CD14-positive monocyte (primary cell): ENCODE data around the gene UCP2. TPM values are rescaled to one million over a fixed set of nuclear protein-coding genes. Genes with fewer than 3 reads are reported as not detected.
A peak's percentile ranks its signal among the peaks of the same experiment; 100 is the strongest.

Experiments used
- DNase-seq, 3 donors: peaks; one replicate each; pipeline ENCODE4 v3.0.0-alpha.2; 2011 to 2022
- H2AFZ ChIP-seq: 2 replicates; pipeline ENCODE4 v1.6.0; 2012; ENCODE audit warnings: mild to moderate bottlenecking, low read depth, low read length, inconsistent platforms; ENCODE audit not compliant: insufficient read depth, poor library complexity, severe bottlenecking
- H3K27ac ChIP-seq, 2 donors: 1 replicate in 1 of 2; 2 replicates in 1 of 2; pipeline ENCODE4 v1.5.1; 2012 to 2013; ENCODE audit warnings: low read length in 2 of 2, control low read depth in 1 of 2, inconsistent platforms in 1 of 2, low read depth in 1 of 2, mild to moderate bottlenecking in 1 of 2
- H3K27me3 ChIP-seq, 2 donors: one replicate each; pipeline versions ENCODE4 v1.6.0 to v1.6.1; 2011 to 2013; ENCODE audit warnings: low read length in 2 of 2; ENCODE audit not compliant: control insufficient read depth in 2 of 2, insufficient read depth in 2 of 2
- H3K36me3 ChIP-seq, 2 donors: replicated peaks in 1 of 2; 1 replicate in 1 of 2; 2 replicates in 1 of 2; pipeline versions ENCODE4 v1.5.1 to v1.6.1; 2012 to 2013; ENCODE audit warnings: low read length in 2 of 2, control low read depth in 1 of 2, inconsistent platforms in 1 of 2, mild to moderate bottlenecking in 1 of 2; ENCODE audit not compliant: insufficient read depth in 2 of 2, control insufficient read depth in 1 of 2
- H3K4me1 ChIP-seq, 2 donors: 1 replicate in 1 of 2; 2 replicates in 1 of 2; pipeline versions ENCODE4 v1.5.1 to v1.6.1; 2012 to 2013; ENCODE audit warnings: low read length in 2 of 2, control low read depth in 1 of 2, inconsistent platforms in 1 of 2, mild to moderate bottlenecking in 1 of 2, moderate library complexity in 1 of 2; ENCODE audit not compliant: insufficient read depth in 2 of 2, control insufficient read depth in 1 of 2
- H3K4me2 ChIP-seq: replicated peaks from 2 replicates; pipeline ENCODE3; 2012; ENCODE audit warnings: low read length, moderate library complexity, mild to moderate bottlenecking; ENCODE audit not compliant: poor library complexity, severe bottlenecking; ENCODE audit errors: extremely low read depth
- H3K4me3 ChIP-seq, 3 experiments: fragments of 200-600 bp in 1 of 3; sonication (generic) in 1 of 3; replicated peaks in 1 of 3; 1 replicate in 2 of 3; 2 replicates in 1 of 3; pipeline ENCODE4 v1.5.1; 2011 to 2013; ENCODE audit warnings: low read length in 3 of 3, mild to moderate bottlenecking in 3 of 3, control low read depth in 2 of 3, low read depth in 2 of 3, inconsistent platforms in 1 of 3, moderate library complexity in 1 of 3
- H3K79me2 ChIP-seq: 2 replicates; pipeline ENCODE4 v1.6.0; 2012; ENCODE audit warnings: mild to moderate bottlenecking, control low read depth, inconsistent platforms, low read length, moderate library complexity; ENCODE audit not compliant: insufficient read depth
- H3K9ac ChIP-seq: 2 replicates; pipeline ENCODE4 v1.6.0; 2017; ENCODE audit warnings: low read length, mild to moderate bottlenecking; ENCODE audit not compliant: insufficient read depth, poor library complexity, severe bottlenecking
- H3K9me3 ChIP-seq, 2 donors: replicated peaks in 1 of 2; 1 replicate in 1 of 2; 2 replicates in 1 of 2; pipeline versions ENCODE4 v1.5.1 to v1.6.1; 2012 to 2013; ENCODE audit warnings: low read length in 2 of 2, control low read depth in 1 of 2; ENCODE audit not compliant: control insufficient read depth in 1 of 2, insufficient read depth in 1 of 2
- H4K20me1 ChIP-seq: 2 replicates; pipeline ENCODE4 v1.6.0; 2012; ENCODE audit warnings: mild to moderate bottlenecking, low read length, control low read depth, moderate library complexity; ENCODE audit not compliant: insufficient read depth
- H3K27ac Mint-ChIP-seq, 7 donors: one replicate each; pipeline ENCODE4 v1.8.0; 2020; ENCODE audit warnings: mild to moderate bottlenecking in 7 of 7, mixed read lengths in 7 of 7, moderate library complexity in 6 of 7, inconsistent platforms in 2 of 7
- H3K27me3 Mint-ChIP-seq, 3 donors: one replicate each; pipeline ENCODE4 v1.8.0; 2021 to 2022; ENCODE audit warnings: low read depth in 3 of 3, mild to moderate bottlenecking in 3 of 3, mixed read lengths in 3 of 3, moderate library complexity in 3 of 3, inconsistent platforms in 1 of 3
- H3K36me3 Mint-ChIP-seq, 2 donors: one replicate each; pipeline ENCODE4 v1.8.0; 2020; ENCODE audit warnings: mixed read lengths in 2 of 2, inconsistent platforms in 1 of 2, mild to moderate bottlenecking in 1 of 2
- H3K4me1 Mint-ChIP-seq: one replicate; pipeline ENCODE4 v1.8.0; 2020; ENCODE audit warnings: mild to moderate bottlenecking, mixed read lengths
- H3K4me3 Mint-ChIP-seq, 2 donors: one replicate each; pipeline ENCODE4 v1.8.0; 2020; ENCODE audit warnings: mild to moderate bottlenecking in 2 of 2, mixed read lengths in 2 of 2, moderate library complexity in 1 of 2
- H3K9me3 Mint-ChIP-seq, 7 donors: one replicate each; pipeline ENCODE4 v1.8.0; 2020 to 2022; ENCODE audit warnings: mixed read lengths in 7 of 7, mild to moderate bottlenecking in 6 of 7, moderate library complexity in 6 of 7, inconsistent platforms in 2 of 7
- WGBS: methylation state at CpG from one replicate; pipeline ENCODE4 v1.1.5; 2013; ENCODE audit warnings: missing lambda C conversion rate; ENCODE audit not compliant: insufficient coverage; 5-methylcytosine and 5-hydroxymethylcytosine counted together
- intact Hi-C, 2 donors: fragments of 100-400 bp; cut with micrococcal nuclease; formaldehyde crosslinking; loops; one replicate each; pipeline versions ENCODE4 v1.15.0 to v1.15.1; 2023
- polyA plus RNA-seq, 3 donors: library from polyadenylated mRNA; depleted of rRNA in 1 of 3; unstranded in 2 of 3; stranded (reverse) in 1 of 3; fragments of 300-500 nt in 2 of 3; fragments of >200 nt in 1 of 3; fragmentation: Illumina TruSeq in 2 of 3; gene quantifications; 1 replicate in 2 of 3; 2 replicates in 1 of 3; pipeline ENCODE4 v1.2.3, GENCODE V29; 2012 to 2021
- TF ChIP-seq, protein P1 (sequence below): fragments of 200-600 bp; IDR thresholded peaks from one replicate; pipeline ENCODE4 v1.8.0; 2022; ENCODE audit warnings: antibody characterized with exemption, mild to moderate bottlenecking

The UCP2 gene
- polyA plus RNA-seq, 3 donors: 496 to 665 (median 649) TPM

DNA sequence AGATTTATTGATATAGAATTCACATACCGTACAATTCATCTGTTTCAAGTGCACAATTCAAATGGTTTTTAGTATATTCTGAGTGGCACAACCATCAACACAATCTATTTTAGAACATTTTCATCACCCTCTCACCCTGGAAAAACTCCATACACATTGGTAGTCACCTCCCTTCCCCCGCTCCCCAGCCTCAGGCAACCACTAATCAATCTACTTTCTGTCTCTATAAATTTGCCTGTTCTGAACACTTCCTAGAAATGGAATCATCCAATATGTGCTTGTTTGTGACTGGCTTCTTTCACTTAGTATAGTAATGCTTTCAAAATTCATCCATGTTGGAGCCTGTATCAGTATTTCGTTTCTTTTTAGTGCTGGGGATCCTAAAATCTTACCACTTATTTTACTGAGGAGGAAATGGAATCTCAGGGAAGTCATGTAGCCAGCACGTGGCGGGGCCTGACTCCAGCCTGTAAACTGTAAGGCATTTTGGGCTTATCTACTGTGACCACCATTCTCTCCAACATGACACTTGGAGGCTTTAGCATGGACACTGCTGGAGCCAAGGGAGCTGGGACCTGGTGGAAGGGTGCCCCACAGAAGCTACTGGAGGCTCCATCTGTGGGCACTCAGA, 27.1 kb upstream of the UCP2 start:
- H3K4me1 Mint-ChIP-seq: peaks cover 22% of the 10 kb centered on the region
- H2AFZ ChIP-seq: no peak overlapping the region
- H3K79me2 ChIP-seq: no peaks in the 10 kb centered on the region
- intact Hi-C loops: no loop called here
- peaks cover 4 to 19% of the 10 kb centered on the region in 2 donors for H3K36me3 ChIP-seq
- no peaks in the 10 kb centered on the region for H3K9me3 Mint-ChIP-seq
- no peaks in the 10 kb centered on the region for H3K9me3 ChIP-seq
- DNase-seq: no peak
- no peak overlapping the region for H3K4me3 Mint-ChIP-seq
- H3K27me3 Mint-ChIP-seq: peaks cover 0 to 2% (median 0%) of the 10 kb centered on the region in 3 donors
- H3K27me3 ChIP-seq: no peaks in the 10 kb centered on the region
- no peak overlapping the region for H3K27ac ChIP-seq
- no peak overlapping the region for H3K9ac ChIP-seq
- peaks cover 23 to 41% of the 10 kb centered on the region in 2 donors for H3K36me3 Mint-ChIP-seq
- TF ChIP-seq, protein P1, sequence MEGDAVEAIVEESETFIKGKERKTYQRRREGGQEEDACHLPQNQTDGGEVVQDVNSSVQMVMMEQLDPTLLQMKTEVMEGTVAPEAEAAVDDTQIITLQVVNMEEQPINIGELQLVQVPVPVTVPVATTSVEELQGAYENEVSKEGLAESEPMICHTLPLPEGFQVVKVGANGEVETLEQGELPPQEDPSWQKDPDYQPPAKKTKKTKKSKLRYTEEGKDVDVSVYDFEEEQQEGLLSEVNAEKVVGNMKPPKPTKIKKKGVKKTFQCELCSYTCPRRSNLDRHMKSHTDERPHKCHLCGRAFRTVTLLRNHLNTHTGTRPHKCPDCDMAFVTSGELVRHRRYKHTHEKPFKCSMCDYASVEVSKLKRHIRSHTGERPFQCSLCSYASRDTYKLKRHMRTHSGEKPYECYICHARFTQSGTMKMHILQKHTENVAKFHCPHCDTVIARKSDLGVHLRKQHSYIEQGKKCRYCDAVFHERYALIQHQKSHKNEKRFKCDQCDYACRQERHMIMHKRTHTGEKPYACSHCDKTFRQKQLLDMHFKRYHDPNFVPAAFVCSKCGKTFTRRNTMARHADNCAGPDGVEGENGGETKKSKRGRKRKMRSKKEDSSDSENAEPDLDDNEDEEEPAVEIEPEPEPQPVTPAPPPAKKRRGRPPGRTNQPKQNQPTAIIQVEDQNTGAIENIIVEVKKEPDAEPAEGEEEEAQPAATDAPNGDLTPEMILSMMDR: no peak
- no peak overlapping the region for H3K4me3 ChIP-seq
- peak overlapping the region in 4 of 7 donors; percentile 4 to 73 (median 56) for H3K27ac Mint-ChIP-seq
- WGBS: 100% methylated on average over 1 of the region's 5 CpGs
- H3K4me2 ChIP-seq: no peak overlapping the region
- H3K4me1 ChIP-seq: peaks cover 8 to 13% of the 10 kb centered on the region in 2 donors
- H4K20me1 ChIP-seq: no peaks in the 10 kb centered on the region

DNA sequence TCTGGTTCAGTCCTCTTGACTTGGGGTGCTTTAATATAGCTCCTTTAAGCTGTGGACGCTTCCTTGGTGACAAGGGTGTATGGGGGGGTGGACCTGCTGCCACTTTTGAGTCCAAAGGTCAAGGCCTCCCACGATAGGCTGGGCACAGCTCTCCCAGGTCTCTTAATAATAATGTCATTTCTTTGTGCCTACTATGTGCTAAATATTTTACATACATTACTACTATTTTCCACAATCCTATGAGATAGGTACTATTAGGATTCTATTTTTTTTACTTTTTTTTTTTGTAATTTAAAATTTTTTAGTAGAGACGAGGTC, 26.5 kb upstream of the UCP2 start:
- Histone ChIP-seq H3K4me1 (peaks cover 4 to 9% of the 10 kb centered on the region in 2 donors), H3K9me3 (no peaks in the 10 kb centered on the region), H3K27ac (no peak overlapping the region), H4K20me1 (no peaks in the 10 kb centered on the region), H3K4me3 (no peak overlapping the region), H3K4me2 (no peak overlapping the region), H2AFZ (no peak overlapping the region), H3K36me3 (peaks cover 4 to 19% of the 10 kb centered on the region in 2 donors), H3K9ac (no peak overlapping the region), H3K79me2 (no peaks in the 10 kb centered on the region), H3K27me3 (no peaks in the 10 kb centered on the region)
- H3K27ac Mint-ChIP-seq: no peak overlapping the region
- intact Hi-C loops: no loop called here
- peaks cover 18 to 39% of the 10 kb centered on the region in 2 donors for H3K36me3 Mint-ChIP-seq
- TF ChIP-seq, protein P1: no peak
- H3K4me1 Mint-ChIP-seq: peaks cover 18% of the 10 kb centered on the region
- no peaks in the 10 kb centered on the region for H3K9me3 Mint-ChIP-seq
- H3K27me3 Mint-ChIP-seq: peaks cover 0 to 2% (median 0%) of the 10 kb centered on the region in 3 donors
- no peak for DNase-seq
- H3K4me3 Mint-ChIP-seq: no peak overlapping the region
- WGBS: no CpG with 5 or more reads among the region's 3 CpGs
